GM12878 (cell line): ENCODE results near the gene SEZ6L2. TPM values are rescaled to one million over a fixed set of nuclear protein-coding genes. Genes with fewer than 3 reads are reported as not detected.

Experiments
- ATAC-seq: fragments of 200-7000 bp; cut with Tn5 transposase; 3 replicates; pipeline ENCODE4 v1.9.1; 2020; ENCODE audit warnings: mild to moderate bottlenecking, moderate library complexity
- BruUV-seq: library from RNA; stranded (reverse); fragments of 400-500 nt; replicated peaks from 2 replicates; lab custom pipeline; 2021; lab: Mats Ljungman, UMichigan
- CTCF ChIA-PET: fragments of 300-600 bp; sonication (Branson Sonifier 250); formaldehyde crosslinking; extraction: SDS; loops from one replicate; lab custom pipeline; 2021; ENCODE audit warnings: inconsistent platforms; lab: Yijun Ruan, JAX
- POLR2A ChIA-PET: fragments of 350-600 bp; formaldehyde crosslinking; extraction: SDS; loops from one replicate; lab custom pipeline; 2021; ENCODE audit warnings: inconsistent platforms; lab: Charles Lee
- RAD21 ChIA-PET: fragments of 300-600 bp; sonication (Branson Sonifier 250); formaldehyde crosslinking; loops from one replicate; lab custom pipeline; 2023; ENCODE audit warnings: antibody characterized with exemption; ENCODE audit not compliant: unreplicated experiment; lab: Charles Lee
- SMC1A ChIA-PET: fragments of 300-600 bp; sonication (Branson Sonifier 250); formaldehyde crosslinking; loops from one replicate; lab custom pipeline; 2023; ENCODE audit not compliant: unreplicated experiment, uncharacterized antibody; lab: Charles Lee
- DNase-seq: peaks from one replicate; pipeline ENCODE4 v3.0.0-alpha.2; 2011; ENCODE audit warnings: low read depth, low spot score
- FAIRE-seq: peaks from 3 replicates; lab custom pipeline; 2011; peaks lifted over from hg19 to GRCh38; lab: Jason Lieb, UNC
- H2AFZ ChIP-seq: 2 replicates; pipeline ENCODE4 v1.6.0; 2011; ENCODE audit warnings: low read depth, low read length, control low read depth; ENCODE audit not compliant: control insufficient read depth
- H3K27ac ChIP-seq: 2 replicates; pipeline ENCODE4 v1.5.1; 2011; ENCODE audit warnings: control low read depth; ENCODE audit not compliant: control insufficient read depth, insufficient read depth
- H3K27me3 ChIP-seq, 2 experiments: replicated peaks in 1 of 2; 2 replicates each; pipeline versions ENCODE4 v1.6.0 to v1.6.1; 2011; ENCODE audit warnings: low read length in 1 of 2; ENCODE audit not compliant: control insufficient read depth in 2 of 2, insufficient read depth in 2 of 2
- H3K36me3 ChIP-seq, 2 experiments: 2 replicates each; pipeline ENCODE4 v1.5.1; 2011; ENCODE audit warnings: low read length in 1 of 2; ENCODE audit not compliant: control insufficient read depth in 2 of 2, insufficient read depth in 2 of 2
- H3K4me1 ChIP-seq: 2 replicates; pipeline ENCODE4 v1.6.1; 2011; ENCODE audit warnings: mild to moderate bottlenecking, low read length, moderate library complexity, mixed read lengths; ENCODE audit not compliant: control insufficient read depth, insufficient read depth
- H3K4me2 ChIP-seq: 2 replicates; pipeline ENCODE4 v1.6.0; 2011; ENCODE audit warnings: control low read depth; ENCODE audit not compliant: control insufficient read depth, insufficient read depth
- H3K4me3 ChIP-seq: fragments of 200-600 bp; sonication (generic); 2 replicates; pipeline ENCODE4 v1.5.1; 2016
- H3K79me2 ChIP-seq: 2 replicates; pipeline ENCODE4 v1.6.0; 2011; ENCODE audit warnings: low read length; ENCODE audit not compliant: control insufficient read depth, insufficient read depth
- H3K9ac ChIP-seq: 2 replicates; pipeline ENCODE4 v1.8.0; 2011; ENCODE audit warnings: low read length, control low read depth, mixed read lengths; ENCODE audit not compliant: control insufficient read depth, insufficient read depth
- H3K9me3 ChIP-seq: replicated peaks from 3 replicates; pipeline ENCODE4 v1.5.1; 2011; ENCODE audit warnings: mild to moderate bottlenecking, low read length; ENCODE audit not compliant: control insufficient read depth, insufficient read depth
- H4K20me1 ChIP-seq: 2 replicates; pipeline ENCODE4 v1.6.0; 2011; ENCODE audit not compliant: control insufficient read depth, insufficient read depth
- BRCA1 ChIP-seq: IDR thresholded peaks from 2 replicates; pipeline ENCODE4 v1.6.1; 2011; ENCODE audit warnings: low read depth, low read length, improper control_type of control experiment
- CHD2 ChIP-seq: IDR thresholded peaks from 2 replicates; pipeline ENCODE4 v1.6.1; 2011; ENCODE audit warnings: low read depth, low read length, improper control_type of control experiment, borderline replicate concordance
- HCFC1 ChIP-seq: fragments of 150-350 bp; IDR thresholded peaks from 2 replicates; pipeline ENCODE4 v1.6.1; 2014; ENCODE audit warnings: low read length
- HDAC2 ChIP-seq: fragments of 200-600 bp; sonication (generic); IDR thresholded peaks from 2 replicates; pipeline ENCODE4 v1.6.1; 2017
- IKZF1 ChIP-seq: fragments of 450-650 bp; conservative IDR thresholded peaks from 2 replicates; pipeline ENCODE4 v1.6.1; 2017; ENCODE audit warnings: antibody characterized with exemption, mild to moderate bottlenecking
- JUND ChIP-seq: IDR thresholded peaks from 2 replicates; pipeline ENCODE4 v1.6.1; 2012; ENCODE audit warnings: low read depth, mild to moderate bottlenecking, low read length, improper control_type of control experiment, moderate library complexity
- LARP7 ChIP-seq: fragments of 450-650 bp; IDR thresholded peaks from 2 replicates; pipeline ENCODE4 v1.6.1; 2017; ENCODE audit warnings: mild to moderate bottlenecking
- RAD51 ChIP-seq: fragments of 450-650 bp; IDR thresholded peaks from 2 replicates; pipeline ENCODE4 v1.6.1; 2016; ENCODE audit warnings: moderate library complexity, mild to moderate bottlenecking, inconsistent platforms
- RFX5 ChIP-seq: IDR thresholded peaks from 2 replicates; pipeline ENCODE4 v1.6.1; 2011; ENCODE audit warnings: low read depth, low read length, improper control_type of control experiment
- TCF7 ChIP-seq: IDR thresholded peaks from 2 replicates; pipeline ENCODE4 v1.6.1; 2014; ENCODE audit warnings: antibody characterized with exemption, borderline replicate concordance
- WRNIP1 ChIP-seq: IDR thresholded peaks from 2 replicates; pipeline ENCODE4 v1.6.1; 2011; ENCODE audit warnings: low read depth, low read length, improper control_type of control experiment, borderline replicate concordance
- WGBS: methylation state at CpG from one replicate; pipeline ENCODE4 v1.1.6; 2016; ENCODE audit warnings: low lambda C conversion rate; ENCODE audit not compliant: insufficient replicate concordance, insufficient coverage; ENCODE audit errors: missing lambda C conversion rate; 5-methylcytosine and 5-hydroxymethylcytosine counted together
- in situ Hi-C: fragments of 300-500 bp; cut with MboI; formaldehyde crosslinking; loops from 9 replicates; pipeline ENCODE4 v1.14.3; 2018; ENCODE audit warnings: mixed read lengths
- intact Hi-C: fragments of 100-400 bp; cut with micrococcal nuclease; formaldehyde crosslinking; loops from one replicate; pipeline ENCODE4 v1.14.2; 2022; ENCODE audit not compliant: unreplicated experiment
- polyA plus RNA-seq, 11 experiments: library from polyadenylated mRNA; depleted of rRNA in 4 of 11; unstranded in 6 of 11; stranded (reverse) in 5 of 11; fragments of >200 nt; fragmentation: Nextera tagmentation in 4 of 11; fragmentation: Illumina TruSeq in 1 of 11; extraction: Ambion mirVana in 4 of 11; extraction: Trizol in 1 of 11; gene quantifications; 1 replicate in 1 of 11; 2 replicates in 10 of 11; pipeline versions ENCODE4 v1.2.1 to v1.2.3, GENCODE V29; 2011 to 2016; ENCODE audit warnings: inconsistent platforms in 2 of 11, missing spikeins in 2 of 11, low read depth in 1 of 11
- total RNA-seq, 4 experiments: library from RNA; depleted of rRNA in 3 of 4; stranded (reverse); fragments of >200 nt in 3 of 4; fragmentation: Illumina TruSeq in 1 of 4; extraction: Trizol in 1 of 4; gene quantifications; 2 replicates each; pipeline versions ENCODE4 v1.2.1 to v1.2.3, GENCODE V29; 2013 to 2021
- TF ChIP-seq, protein P1 (sequence below): fragments of 450-650 bp; IDR thresholded peaks from 2 replicates; pipeline ENCODE4 v1.6.1; 2014; ENCODE audit warnings: mild to moderate bottlenecking

The SEZ6L2 gene
- total and polyA plus RNA-seq, 10 of the 15 experiments (the other 5 are each of a cell fraction or from before 2014, with no cell fraction given), result 0.06 to 0.49 TPM; not detected in 8

DNA sequence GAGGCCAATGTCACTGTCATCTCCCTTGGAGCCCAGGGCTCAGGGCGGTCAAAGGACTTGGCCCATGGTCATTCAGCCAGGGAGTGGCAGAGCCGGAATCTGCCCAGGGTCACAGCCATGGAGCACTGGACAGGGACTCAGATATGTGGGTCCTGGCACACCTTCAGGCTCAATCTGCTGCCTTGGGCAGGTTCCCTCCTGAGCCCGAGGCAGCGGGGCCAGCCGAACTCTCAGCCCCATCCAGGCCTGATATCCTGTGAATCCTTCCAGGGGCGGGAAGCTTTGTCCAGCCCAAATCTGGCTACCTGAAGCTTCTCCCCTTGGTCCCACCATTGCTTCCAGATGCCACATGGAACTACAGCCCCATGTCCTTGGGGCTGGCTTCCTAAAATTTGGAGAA lies 24.1 kb downstream of the SEZ6L2 start (continued):
- TF ChIP-seq IKZF1, result no peak
- TF ChIP-seq, protein P1, sequence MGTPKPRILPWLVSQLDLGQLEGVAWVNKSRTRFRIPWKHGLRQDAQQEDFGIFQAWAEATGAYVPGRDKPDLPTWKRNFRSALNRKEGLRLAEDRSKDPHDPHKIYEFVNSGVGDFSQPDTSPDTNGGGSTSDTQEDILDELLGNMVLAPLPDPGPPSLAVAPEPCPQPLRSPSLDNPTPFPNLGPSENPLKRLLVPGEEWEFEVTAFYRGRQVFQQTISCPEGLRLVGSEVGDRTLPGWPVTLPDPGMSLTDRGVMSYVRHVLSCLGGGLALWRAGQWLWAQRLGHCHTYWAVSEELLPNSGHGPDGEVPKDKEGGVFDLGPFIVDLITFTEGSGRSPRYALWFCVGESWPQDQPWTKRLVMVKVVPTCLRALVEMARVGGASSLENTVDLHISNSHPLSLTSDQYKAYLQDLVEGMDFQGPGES, result no peak
- TF ChIP-seq TCF7, result no peak
- no peak for TF ChIP-seq CHD2
- TF ChIP-seq JUND, result no peak
- TF ChIP-seq LARP7, result no peak
- no peak for TF ChIP-seq HDAC2
- no peak for TF ChIP-seq BRCA1

DNA sequence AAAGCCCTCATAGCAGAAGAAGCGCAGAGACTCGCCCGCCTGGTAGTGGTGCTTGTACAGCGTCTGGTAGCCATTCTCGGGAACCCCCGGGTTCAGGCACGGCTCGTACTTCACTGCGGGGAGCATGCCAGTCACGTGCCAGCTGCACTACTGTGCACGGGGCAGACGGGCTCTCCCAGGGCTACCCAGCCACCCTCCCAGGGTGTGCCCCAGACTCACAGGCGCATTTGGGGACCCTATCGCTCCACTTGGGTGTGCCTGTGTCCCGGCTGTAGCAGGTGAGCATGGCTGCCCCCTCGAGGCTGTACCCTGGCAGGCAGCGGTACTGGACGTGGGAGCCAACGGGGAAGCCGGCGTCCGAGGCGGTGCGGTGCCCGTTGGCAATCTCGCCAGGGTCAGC lies 26.0 kb downstream of the SEZ6L2 start:
- H3K4me2 ChIP-seq, result no peak overlapping the region
- H3K4me1 ChIP-seq, result no peaks in the 10 kb centered on the region
- ChIA-PET CTCF (no interaction called here), RAD21 (no interaction called here), POLR2A (no interaction called here), SMC1A (no interaction called here)
- ATAC-seq, result no peak
- no peak for DNase-seq
- TF ChIP-seq WRNIP1, result no peak
- TF ChIP-seq RAD51, result no peak
- TF ChIP-seq RFX5, result no peak
- TF ChIP-seq HCFC1, result no peak
- no peak overlapping the region for H2AFZ ChIP-seq
- no peaks in the 10 kb centered on the region for H3K79me2 ChIP-seq
- H3K4me3 ChIP-seq, result no peak overlapping the region
- intact Hi-C loops, result no loop called here
- H3K27ac ChIP-seq, result no peak overlapping the region
- H3K9me3 ChIP-seq, result no peaks in the 10 kb centered on the region
- H3K27me3 ChIP-seq, result peaks cover 4 to 5% of the 10 kb centered on the region in 2 experiments; a peak in 3 of 4 replicates
- H3K36me3 ChIP-seq, result no peaks in the 10 kb centered on the region
- in situ Hi-C loops, result no loop called here
- no TSS peak for BruUV-seq
- H4K20me1 ChIP-seq, result no peaks in the 10 kb centered on the region
- WGBS, result 65% methylated on average over 26 of the region's 26 CpGs
- no peak for FAIRE-seq
- no peak overlapping the region for H3K9ac ChIP-seq
